ENCODE measurements around the gene PSRC1.

DNA sequence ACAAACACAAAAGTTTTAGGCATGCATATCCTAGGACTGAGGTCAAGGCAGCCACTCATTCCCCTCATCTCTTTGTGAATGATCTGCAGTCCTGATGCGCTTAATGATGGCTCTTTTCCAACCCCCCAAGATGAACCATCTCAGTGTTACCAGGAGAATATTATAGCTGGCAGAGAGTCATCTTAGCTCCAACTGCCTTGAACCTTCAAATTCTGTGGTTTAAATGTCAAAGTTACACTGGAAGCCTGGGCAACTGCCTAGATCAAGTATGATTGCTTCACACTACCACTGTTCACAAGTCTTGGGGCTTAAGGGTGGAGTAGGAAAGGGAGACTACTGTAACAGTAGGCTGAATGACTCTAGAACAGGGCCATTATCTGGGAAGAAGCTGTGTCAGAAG lies 31.9 kb upstream of the PSRC1 start:
- TF ChIP-seq, protein P1, sequence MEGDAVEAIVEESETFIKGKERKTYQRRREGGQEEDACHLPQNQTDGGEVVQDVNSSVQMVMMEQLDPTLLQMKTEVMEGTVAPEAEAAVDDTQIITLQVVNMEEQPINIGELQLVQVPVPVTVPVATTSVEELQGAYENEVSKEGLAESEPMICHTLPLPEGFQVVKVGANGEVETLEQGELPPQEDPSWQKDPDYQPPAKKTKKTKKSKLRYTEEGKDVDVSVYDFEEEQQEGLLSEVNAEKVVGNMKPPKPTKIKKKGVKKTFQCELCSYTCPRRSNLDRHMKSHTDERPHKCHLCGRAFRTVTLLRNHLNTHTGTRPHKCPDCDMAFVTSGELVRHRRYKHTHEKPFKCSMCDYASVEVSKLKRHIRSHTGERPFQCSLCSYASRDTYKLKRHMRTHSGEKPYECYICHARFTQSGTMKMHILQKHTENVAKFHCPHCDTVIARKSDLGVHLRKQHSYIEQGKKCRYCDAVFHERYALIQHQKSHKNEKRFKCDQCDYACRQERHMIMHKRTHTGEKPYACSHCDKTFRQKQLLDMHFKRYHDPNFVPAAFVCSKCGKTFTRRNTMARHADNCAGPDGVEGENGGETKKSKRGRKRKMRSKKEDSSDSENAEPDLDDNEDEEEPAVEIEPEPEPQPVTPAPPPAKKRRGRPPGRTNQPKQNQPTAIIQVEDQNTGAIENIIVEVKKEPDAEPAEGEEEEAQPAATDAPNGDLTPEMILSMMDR (conservative IDR thresholded peaks at IDR 0.05; ENCODE audit: low read length): no peak
- no peak for TF ChIP-seq EZH2phosphoT487 (IDR thresholded peaks at IDR 0.05; ENCODE audit: borderline replicate concordance, low read depth, low read length)

All from OCI-LY7 (cell line).